Limb (tissue), 2 donors: ENCODE measurements around the gene TMSB4X.
"Not testable (repeated sequence)": the region's sequence is repeated elsewhere in the genome, so short reads cannot be mapped to it uniquely, and the experiment has no call there.

ENCODE experiments used
- DNase-seq, 2 donors: peaks; one replicate each; pipeline ENCODE4 v3.0.0-alpha.2; 2016; ENCODE audit errors: extremely low spot score in 2 of 2

TMSB4X gene

GRCh38 chrX:12994321-12994720 is 19.4 kb downstream of the TMSB4X start:
- no peak for DNase-seq

- no peak for DNase-seq
Measured at GRCh38 chrX:12996934-12997435, 22.1 kb downstream of the TMSB4X start.

GRCh38 chrX:12997906-12998687 is 23.2 kb downstream of the TMSB4X start:
- DNase-seq: no peak

- no peak for DNase-seq
Measured at GRCh38 chrX:12999422-12999821, 24.5 kb downstream of the TMSB4X start.

GRCh38 chrX:13000301-13000811 is 25.4 kb downstream of the TMSB4X start:
- no peak for DNase-seq

GRCh38 chrX:13001097-13001496 is 26.2 kb downstream of the TMSB4X start:
- DNase-seq: no peak

- no peak for DNase-seq
Measured at GRCh38 chrX:13001961-13002671, 27.2 kb downstream of the TMSB4X start.

- no peak for DNase-seq
Measured at GRCh38 chrX:13005661-13006473, 31.0 kb downstream of the TMSB4X start.

- DNase-seq: no peak
Measured at GRCh38 chrX:13007519-13008188, 32.7 kb downstream of the TMSB4X start.

GRCh38 chrX:13008189-13008533 is 33.3 kb downstream of the TMSB4X start:
- DNase-seq: no peak

- DNase-seq: no peak
Measured at GRCh38 chrX:13008851-13009250, 33.9 kb downstream of the TMSB4X start.

GRCh38 chrX:13009273-13009672 is 34.4 kb downstream of the TMSB4X start:
- DNase-seq: no peak

GRCh38 chrX:13009844-13010243 is 34.9 kb downstream of the TMSB4X start:
- DNase-seq: no peak

- DNase-seq: no peak
Measured at GRCh38 chrX:13010546-13010945, 35.6 kb downstream of the TMSB4X start.

GRCh38 chrX:13013363-13014110 is 38.6 kb downstream of the TMSB4X start:
- DNase-seq: no peak

- no peak for DNase-seq
Measured at GRCh38 chrX:13014111-13015096, 39.5 kb downstream of the TMSB4X start.

- no peak for DNase-seq
Measured at GRCh38 chrX:13015536-13016236, 40.8 kb downstream of the TMSB4X start.

GRCh38 chrX:13016731-13017130 is 41.8 kb downstream of the TMSB4X start:
- not testable (repeated sequence) for DNase-seq

- no peak for DNase-seq
Measured at GRCh38 chrX:13022926-13023325, 48.0 kb downstream of the TMSB4X start.
